HT-29 (cell line): Measurements from ENCODE around the gene RABGGTB. TPM values are rescaled to one million over a fixed set of nuclear protein-coding genes. Genes with fewer than 3 reads are reported as not detected.
"Not testable (repeated sequence)": the region's sequence is repeated elsewhere in the genome, so short reads cannot be mapped to it uniquely, and the experiment has no call there.

Experiments
- DNase-seq: peaks from one replicate; pipeline ENCODE4 v3.0.0-alpha.2; 2015; ENCODE audit warnings: low spot score
- small RNA-seq: library from RNA; depleted of rRNA; stranded (forward); fragments of <200 nt; gene quantifications from one replicate; pipeline ENCODE3, GENCODE V24; 2014
- total RNA-seq: library from RNA; depleted of rRNA; stranded (reverse); fragments of >200 nt; shearing (Covaris generic); gene quantifications from 2 replicates; pipeline ENCODE4 v1.2.3, GENCODE V29; 2014; rRNA removed

RABGGTB gene
- total RNA-seq, 1 experiment from 2014 or later, result 69.1 TPM

DNA sequence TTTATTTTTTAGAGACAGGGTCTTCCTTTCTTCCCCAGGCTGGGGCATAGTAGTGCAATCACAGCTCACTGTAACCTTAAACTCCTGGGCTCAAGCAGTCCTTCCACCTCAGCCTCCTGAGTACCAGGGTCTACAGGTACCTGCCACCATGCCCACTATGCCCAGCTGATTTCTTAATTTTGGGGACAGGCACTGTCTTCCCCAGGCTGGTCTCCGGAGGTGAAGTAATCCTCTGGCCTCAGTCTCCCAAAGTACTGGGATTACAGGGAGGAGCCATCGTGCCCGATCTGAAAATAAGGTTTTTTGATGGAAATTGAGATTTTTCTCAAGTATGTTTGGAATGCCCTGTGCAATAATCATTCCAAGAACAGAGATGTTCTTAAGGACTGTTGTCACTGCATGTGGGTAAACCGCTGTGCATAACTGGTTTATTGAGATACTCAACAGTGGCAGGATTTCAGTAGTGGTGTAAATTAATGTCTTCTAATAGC is 9.7 kb downstream of the RABGGTB start:
- DNase-seq, result no peak

- no peak for DNase-seq
These were observed 10.6 kb downstream of the RABGGTB start, which contains the start of gene MSH4 for GRCh38 chr1:75796376-75797272. MSH4 (plus strand) TSS chr1:75796882; CDS start chr1:75796986, 104 bp downstream.

GRCh38 chr1:75797273-75797588 is 11.2 kb downstream of the RABGGTB start:
- DNase-seq, result no peak

GRCh38 chr1:75797606-75798216 is 11.7 kb downstream of the RABGGTB start:
- no peak for DNase-seq

GRCh38 chr1:75801480-75801879 is 15.4 kb downstream of the RABGGTB start:
- DNase-seq, result not testable (repeated sequence)

GRCh38 chr1:75808921-75809320 is 22.9 kb downstream of the RABGGTB start:
- DNase-seq, result no peak

DNA sequence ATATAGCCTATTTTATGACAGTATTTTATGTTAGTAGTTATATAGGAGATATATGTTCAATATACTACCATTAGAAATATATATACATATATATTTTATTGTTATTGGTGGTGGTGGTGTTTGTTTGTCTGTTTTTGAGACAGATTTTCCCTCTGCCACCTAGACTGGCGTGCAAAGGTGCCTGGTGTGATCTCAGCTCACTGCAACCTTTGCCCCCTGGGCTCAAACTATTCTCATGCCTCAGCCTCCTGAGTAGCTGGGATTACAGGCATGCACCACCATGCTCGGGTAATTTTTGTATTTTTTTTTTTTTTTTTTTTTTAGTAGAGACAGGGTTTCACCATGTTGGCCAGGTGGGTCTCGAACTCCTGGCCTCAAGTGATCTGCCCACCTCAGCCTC is 24.1 kb downstream of the RABGGTB start:
- DNase-seq, result not testable (repeated sequence)

- no peak for DNase-seq
These were observed 25.3 kb downstream of the RABGGTB start for GRCh38 chr1:75811211-75811981.

DNA sequence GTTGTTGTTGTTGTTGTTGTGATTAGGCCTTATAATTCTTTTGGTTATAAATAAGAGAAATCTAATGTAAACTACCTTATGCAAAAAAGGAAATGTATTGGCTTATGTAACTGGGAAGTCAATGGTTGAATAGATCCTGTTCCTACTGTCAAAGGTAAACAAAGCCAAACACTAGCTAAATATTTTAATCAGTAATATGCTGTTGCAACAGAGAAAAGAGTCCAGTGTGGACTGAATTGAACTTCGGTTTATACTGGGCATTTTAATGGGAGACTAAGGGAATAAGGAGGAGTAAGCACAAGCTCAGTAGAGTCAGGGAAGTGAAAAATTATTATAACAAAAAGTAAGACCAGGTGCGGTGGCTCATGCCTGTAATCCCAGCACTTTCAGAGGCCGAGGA is 26.0 kb downstream of the RABGGTB start:
- DNase-seq, result no peak

DNA sequence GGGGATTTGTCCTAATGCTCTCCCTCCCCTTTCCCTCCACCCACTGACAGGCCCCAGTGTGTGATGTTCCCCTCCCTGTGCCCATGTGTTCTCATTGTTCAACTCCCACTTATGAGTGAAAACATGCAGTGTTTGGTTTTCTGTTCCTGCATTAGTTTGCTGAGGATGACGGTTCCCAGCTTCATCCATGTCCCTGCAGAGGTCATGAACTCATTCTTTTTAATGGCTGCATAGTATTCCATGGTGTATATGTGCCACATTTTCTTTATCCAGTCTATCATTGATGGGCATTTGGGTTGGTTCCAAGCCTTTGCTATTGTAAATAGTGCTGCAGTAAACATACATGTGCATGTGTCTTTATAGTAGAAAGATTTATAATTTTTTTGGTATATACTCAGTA is 37.5 kb downstream of the RABGGTB start:
- DNase-seq, result not testable (repeated sequence)

- no peak for DNase-seq
These were observed 50.6 kb downstream of the RABGGTB start for GRCh38 chr1:75836528-75837100.

GRCh38 chr1:75838079-75838478 is 52.0 kb downstream of the RABGGTB start:
- DNase-seq, result no peak

DNA sequence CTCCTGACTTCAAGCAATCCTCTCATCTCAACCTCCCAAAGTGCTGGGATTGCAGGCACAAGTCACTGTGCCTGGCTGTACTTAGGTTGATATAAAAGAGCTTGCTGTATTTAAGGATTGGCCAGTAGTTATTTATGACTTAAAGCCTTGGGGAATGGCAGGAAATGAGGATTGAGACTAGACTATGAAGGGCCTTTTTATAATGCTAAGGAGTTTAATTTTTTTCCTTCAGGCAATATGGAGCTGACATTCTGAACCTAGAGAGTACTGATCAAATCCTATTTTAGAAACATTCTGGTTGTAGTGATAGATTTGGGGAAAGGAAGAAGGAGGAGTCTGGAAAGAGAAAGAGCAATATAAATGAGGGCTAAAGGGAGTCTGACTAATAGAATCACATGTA is 55.4 kb downstream of the RABGGTB start:
- no peak for DNase-seq

Small RNAs within 50 kb of the gene (small RNA-seq; reads per million reads assigned to genes)
- gene SNORD45A, result not detected
- not detected for gene SNORD45B
- gene SNORD45C, result not detected

Other genes starting within 250 kb of the RABGGTB start
- 2.8 and 3.3 TPM in 2 replicates for gene SLC44A5, start 175.1 kb upstream of the RABGGTB start, total RNA-seq
- 20.3 and 20.6 TPM in 2 replicates for gene ACADM, start 61.5 kb upstream of the RABGGTB start, total RNA-seq
- gene MSH4, start 10.6 kb downstream of the RABGGTB start, total RNA-seq, result 0.05 and 0.16 TPM in 2 replicates
- not detected in 2 replicates for gene ASB17, start 146.1 kb downstream of the RABGGTB start, total RNA-seq